HG03108 (cell line): ENCODE measurements around the gene ADORA1.

Experiments
- ATAC-seq: cut with Tn5 transposase; IDR thresholded peaks from one replicate; pipeline ENCODE4 v1.9.1; 2021; ENCODE audit warnings: moderate library complexity; ENCODE audit not compliant: unreplicated experiment

Gene ADORA1

GRCh38 chr1:203127666-203128430 lies at the start of gene ADORA1:
TSS of gene ADORA1 (plus strand) at chr1:203127726. CDS start at chr1:203128842, 1,116 bp downstream.
- no peak for ATAC-seq

- no peak for ATAC-seq
These were observed 49.6 kb upstream of the ADORA1 start for GRCh38 chr1:203077956-203078355.

- no peak for ATAC-seq
These were observed 49.0 kb upstream of the ADORA1 start for GRCh38 chr1:203078478-203078877.

GRCh38 chr1:203080456-203080855 lies 47.1 kb upstream of the ADORA1 start:
- ATAC-seq: no peak

- no peak for ATAC-seq
These were observed 45.9 kb upstream of the ADORA1 start for GRCh38 chr1:203081465-203082230.

GRCh38 chr1:203082231-203082505 lies 45.4 kb upstream of the ADORA1 start:
- no peak for ATAC-seq

GRCh38 chr1:203082571-203083462 lies 44.7 kb upstream of the ADORA1 start:
- ATAC-seq: no peak

- no peak for ATAC-seq
These were observed 44.0 kb upstream of the ADORA1 start for GRCh38 chr1:203083463-203083921.

- ATAC-seq: no peak
These were observed 42.7 kb upstream of the ADORA1 start for GRCh38 chr1:203084588-203085527.

GRCh38 chr1:203085528-203086406 lies 41.8 kb upstream of the ADORA1 start, which contains the start of gene MYOG:
TSS of gene MYOG (minus strand) at chr1:203086012. CDS start at chr1:203085961, 51 bp downstream.
- ATAC-seq: no peak

- no peak for ATAC-seq
These were observed 40.3 kb upstream of the ADORA1 start for GRCh38 chr1:203086992-203087763.

GRCh38 chr1:203088441-203088840 lies 39.1 kb upstream of the ADORA1 start:
- ATAC-seq: no peak

GRCh38 chr1:203089001-203089650 lies 38.4 kb upstream of the ADORA1 start:
- no peak for ATAC-seq

GRCh38 chr1:203089651-203090045 lies 37.9 kb upstream of the ADORA1 start:
- ATAC-seq: no peak

- no peak for ATAC-seq
These were observed 36.9 kb upstream of the ADORA1 start for GRCh38 chr1:203090421-203091198.

- ATAC-seq: no peak
These were observed 36.4 kb upstream of the ADORA1 start for GRCh38 chr1:203091199-203091477.

GRCh38 chr1:203091761-203092330 lies 35.7 kb upstream of the ADORA1 start:
- no peak for ATAC-seq
